Astrocyte of the cerebellum (primary cell): Measurements from ENCODE around the gene VCL.

Experiments used
- DNase-seq: peaks from one replicate; pipeline ENCODE4 v3.0.0-alpha.2; 2011; ENCODE audit warnings: low read depth
- H3K4me3 ChIP-seq: 2 replicates; pipeline ENCODE4 v1.5.1; 2011; ENCODE audit warnings: mild to moderate bottlenecking, low read depth, low read length, moderate library complexity
- in situ Hi-C: cut with HindIII; loops from 2 replicates; pipeline ENCODE4 v1.10.0; 2017; ENCODE audit warnings: low sequenced_read_pairs
- TF ChIP-seq, protein P1 (sequence below): IDR thresholded peaks from 2 replicates; pipeline ENCODE4 v1.5.1; 2012; ENCODE audit warnings: low read length, low read depth, moderate library complexity, mild to moderate bottlenecking; ENCODE audit errors: missing control alignments

VCL gene

DNA sequence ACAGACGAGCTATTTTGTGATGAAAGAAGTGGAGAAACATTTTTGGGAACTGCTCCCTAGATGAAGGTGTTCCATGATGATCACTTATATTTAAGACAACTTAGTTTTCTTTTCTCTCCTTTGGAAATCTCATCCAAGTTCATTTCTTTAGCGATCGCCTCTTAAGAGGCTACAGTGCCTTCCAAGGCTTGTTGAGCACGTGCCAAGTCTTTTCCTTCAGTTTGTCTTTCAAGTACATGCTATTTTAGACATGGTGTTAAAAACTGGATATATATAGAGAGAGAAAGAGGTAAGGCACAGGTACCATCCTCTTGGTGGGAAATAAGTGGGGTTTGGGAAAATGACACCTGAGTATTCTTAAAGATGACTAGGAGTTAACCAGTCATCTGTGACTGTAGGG, 155.8 kb downstream of the VCL start:
- TF ChIP-seq, protein P1, sequence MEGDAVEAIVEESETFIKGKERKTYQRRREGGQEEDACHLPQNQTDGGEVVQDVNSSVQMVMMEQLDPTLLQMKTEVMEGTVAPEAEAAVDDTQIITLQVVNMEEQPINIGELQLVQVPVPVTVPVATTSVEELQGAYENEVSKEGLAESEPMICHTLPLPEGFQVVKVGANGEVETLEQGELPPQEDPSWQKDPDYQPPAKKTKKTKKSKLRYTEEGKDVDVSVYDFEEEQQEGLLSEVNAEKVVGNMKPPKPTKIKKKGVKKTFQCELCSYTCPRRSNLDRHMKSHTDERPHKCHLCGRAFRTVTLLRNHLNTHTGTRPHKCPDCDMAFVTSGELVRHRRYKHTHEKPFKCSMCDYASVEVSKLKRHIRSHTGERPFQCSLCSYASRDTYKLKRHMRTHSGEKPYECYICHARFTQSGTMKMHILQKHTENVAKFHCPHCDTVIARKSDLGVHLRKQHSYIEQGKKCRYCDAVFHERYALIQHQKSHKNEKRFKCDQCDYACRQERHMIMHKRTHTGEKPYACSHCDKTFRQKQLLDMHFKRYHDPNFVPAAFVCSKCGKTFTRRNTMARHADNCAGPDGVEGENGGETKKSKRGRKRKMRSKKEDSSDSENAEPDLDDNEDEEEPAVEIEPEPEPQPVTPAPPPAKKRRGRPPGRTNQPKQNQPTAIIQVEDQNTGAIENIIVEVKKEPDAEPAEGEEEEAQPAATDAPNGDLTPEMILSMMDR: no peak
- in situ Hi-C loops: no loop called here
- DNase-seq: no peak

DNA sequence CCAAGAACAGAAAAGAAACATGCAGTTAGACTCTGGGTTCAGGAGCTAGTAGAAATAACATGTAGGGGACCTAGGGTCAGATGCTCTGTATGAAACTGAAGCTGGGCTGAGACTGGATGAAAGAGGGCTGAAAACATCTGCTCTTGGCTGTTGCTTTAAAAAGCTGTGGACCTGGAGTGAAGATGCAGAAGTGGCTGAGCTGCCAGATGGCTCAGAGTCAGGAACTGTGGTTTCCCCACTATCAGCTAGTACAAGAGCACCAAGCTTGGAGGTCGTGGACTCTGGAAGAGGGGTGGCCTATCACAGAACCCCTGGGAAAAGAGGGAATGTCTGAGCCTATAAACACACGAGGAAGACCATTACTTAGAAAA, 159.0 kb downstream of the VCL start:
- DNase-seq: peak; percentile 35
- TF ChIP-seq, protein P1: no peak

More for the DNA sequence above, 155.8 kb downstream of the VCL start:
- H3K4me3 ChIP-seq: no peak overlapping the region

DNA sequence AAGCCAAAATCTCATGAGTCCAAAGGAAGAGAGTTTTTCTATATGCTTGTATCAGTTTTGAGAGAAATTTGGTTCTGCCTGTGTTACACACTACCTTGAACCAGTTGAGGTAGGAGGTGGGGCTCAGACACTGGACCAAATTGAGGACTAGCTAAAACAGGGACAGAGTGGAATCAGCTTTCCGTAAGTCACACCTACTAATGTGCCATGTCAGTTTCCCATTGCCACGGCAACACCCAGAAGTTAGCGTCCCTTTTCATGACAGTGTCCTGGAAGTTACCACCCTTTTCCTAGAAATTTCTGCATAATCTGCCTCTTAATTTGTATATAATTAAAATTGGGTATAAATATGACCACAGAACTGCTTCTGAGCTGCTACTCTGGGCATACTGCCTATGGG, 162.1 kb downstream of the VCL start:
- no peak for DNase-seq
- in situ Hi-C loops: no loop called here
- TF ChIP-seq, protein P1: no peak
- no peak overlapping the region for H3K4me3 ChIP-seq

More for the DNA sequence above, 159.0 kb downstream of the VCL start:
- in situ Hi-C loops: no loop called here
- H3K4me3 ChIP-seq: no peak overlapping the region

DNA sequence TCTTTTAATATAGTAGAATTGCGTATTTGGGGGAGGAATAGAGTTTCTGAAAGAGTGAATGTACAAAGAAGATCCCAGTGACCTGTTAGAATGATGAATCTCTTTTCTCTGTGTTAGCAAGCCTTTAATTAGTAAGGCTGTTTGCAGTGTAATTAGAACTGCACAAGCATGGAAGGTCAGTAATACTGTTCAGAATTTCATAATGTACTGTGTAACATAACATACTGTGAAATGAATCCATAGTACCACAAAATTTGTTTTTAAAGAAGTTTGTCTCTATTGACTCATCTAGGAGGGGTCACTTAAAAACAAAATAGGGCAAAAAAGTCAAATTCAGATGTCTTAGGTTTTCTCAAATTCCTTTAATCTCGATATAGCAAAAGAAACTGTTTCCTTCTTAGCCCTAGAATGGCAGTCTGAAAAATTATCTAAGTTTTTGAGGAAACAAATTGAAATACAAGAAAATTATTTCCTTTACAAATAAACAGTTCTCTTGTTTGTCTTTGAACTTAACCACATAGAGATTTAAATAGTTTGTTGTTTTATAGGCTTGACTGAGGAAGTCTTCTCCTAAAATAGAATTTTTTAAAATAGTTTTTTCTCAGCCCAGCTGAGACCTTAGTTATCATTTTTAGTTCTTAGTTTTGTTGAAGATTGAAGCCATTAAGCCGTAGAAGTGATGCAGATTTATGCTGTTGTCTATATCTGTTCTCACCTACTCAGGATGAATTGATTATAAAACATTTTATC, 165.6 kb downstream of the VCL start:
- H3K4me3 ChIP-seq: no peak overlapping the region
- DNase-seq: no peak
- TF ChIP-seq, protein P1: no peak
- in situ Hi-C loops: no loop called here

DNA sequence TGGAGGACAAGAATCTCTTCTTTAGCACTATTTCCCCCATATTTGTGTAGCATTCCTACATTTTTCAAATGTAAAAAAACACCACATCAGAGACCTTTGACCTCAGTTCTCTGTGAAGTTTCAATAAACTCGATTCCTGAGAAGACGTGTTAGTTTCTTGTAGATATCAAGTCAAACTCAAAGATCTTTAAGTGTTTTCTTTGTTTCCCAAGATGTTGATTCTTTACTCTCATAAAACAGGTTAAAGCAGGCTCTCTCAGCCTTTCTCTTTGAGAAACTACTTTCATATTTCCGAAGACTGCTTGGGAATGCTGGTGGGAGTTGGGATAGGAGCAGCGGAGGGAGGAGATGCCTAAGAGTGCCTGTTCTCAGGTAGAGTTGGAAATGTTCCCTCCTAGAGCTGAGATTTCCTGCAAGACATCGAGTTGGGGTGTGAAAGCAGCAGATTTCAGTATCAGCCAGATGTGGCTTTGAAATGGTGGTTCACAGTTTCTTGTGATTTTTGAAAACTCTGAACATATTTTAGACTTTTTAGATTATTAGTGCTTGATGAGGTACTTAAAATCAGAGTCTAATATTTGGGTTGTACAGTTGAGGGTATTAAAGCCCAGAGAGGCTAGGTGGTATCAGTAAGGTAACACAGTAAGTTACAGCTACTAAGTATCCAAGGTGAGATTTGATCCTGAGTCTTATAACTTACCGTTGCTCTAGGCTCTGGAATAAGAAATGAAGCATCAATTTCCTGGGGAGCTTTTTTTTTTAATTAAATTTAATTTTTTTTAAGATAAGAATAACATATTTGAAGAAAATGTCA, 167.0 kb downstream of the VCL start:
- in situ Hi-C loops: no loop called here
- H3K4me3 ChIP-seq: no peak overlapping the region
- no peak for DNase-seq
- TF ChIP-seq, protein P1: no peak

DNA sequence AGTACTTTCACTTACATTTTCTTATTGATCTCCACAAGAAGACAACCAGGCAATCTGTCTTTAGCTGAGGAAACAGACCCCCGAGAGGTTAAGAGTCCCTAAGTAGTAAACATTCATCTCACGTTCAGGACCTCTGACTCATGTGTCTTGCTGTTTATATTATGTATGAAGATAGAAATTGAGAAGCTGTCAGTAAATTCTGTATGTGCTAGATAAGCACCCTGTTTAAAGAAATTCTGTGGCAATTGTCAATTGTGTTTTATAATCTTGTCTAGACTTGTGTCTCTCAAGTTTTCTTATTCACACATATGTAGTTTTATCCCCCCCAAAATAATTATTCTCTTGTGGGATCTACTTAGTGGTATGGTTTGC, 167.6 kb downstream of the VCL start:
- DNase-seq: no peak
- TF ChIP-seq, protein P1: no peak
- in situ Hi-C loops: no loop called here
- H3K4me3 ChIP-seq: no peak overlapping the region
